Measurements from ENCODE around the gene ZNRF1. TPM values are rescaled to one million over a fixed set of nuclear protein-coding genes. Genes with fewer than 3 reads are reported as not detected.

The ZNRF1 gene
- total and polyA plus RNA-seq, 2 of the 8 experiments (the other 6 are each of a cell fraction or from before 2014, with no cell fraction given) = 33.5 to 52.9 TPM

DNA sequence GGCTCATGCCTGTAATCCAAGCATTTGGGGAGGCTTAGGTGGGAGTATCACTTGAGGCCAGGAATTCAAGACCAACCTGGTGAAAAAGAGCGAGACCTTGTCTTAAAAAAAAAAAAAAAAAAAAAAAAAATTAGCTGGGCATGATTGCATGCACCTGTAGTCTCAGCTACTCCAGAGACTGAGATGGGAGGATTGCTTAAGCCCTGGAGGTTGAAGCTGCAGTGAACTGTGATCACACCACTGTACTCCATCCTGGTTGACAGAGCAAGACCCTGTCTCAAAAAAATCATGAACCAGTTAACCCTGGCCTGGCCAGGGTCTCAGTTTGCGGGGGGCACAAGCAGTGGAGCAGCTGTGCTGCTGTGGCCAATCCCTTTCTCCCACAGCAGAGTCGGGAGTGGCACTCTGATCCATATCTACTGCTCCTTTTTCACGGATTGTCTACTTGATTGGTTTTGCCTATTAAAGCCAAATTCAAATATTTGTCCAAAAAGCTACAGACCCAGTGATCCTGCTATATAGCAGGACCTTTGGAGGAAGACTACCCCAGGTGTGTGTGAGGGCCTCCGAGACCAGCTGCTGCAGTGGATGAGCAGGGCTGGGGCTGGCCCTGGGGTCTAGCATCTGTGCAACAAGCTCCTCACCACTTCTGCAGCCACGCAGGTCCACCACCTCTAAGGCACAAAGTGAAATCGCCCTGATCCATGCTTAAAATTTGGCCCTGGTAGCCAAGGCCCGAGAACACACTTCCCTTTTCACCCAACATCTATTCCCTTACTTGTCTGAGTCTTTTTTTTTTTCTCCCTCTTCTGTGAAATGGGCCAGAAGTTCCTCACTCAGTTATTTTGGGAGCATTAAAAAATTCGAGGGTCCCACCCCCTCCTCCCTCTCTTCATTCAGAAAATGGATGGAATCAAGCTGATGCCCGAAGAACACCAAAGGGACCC lies 69.5 kb downstream of the ZNRF1 start:
- no peak overlapping the region for H2BK15ac ChIP-seq (ENCODE audit: low read length)
- no peak overlapping the region for H3K18ac ChIP-seq (ENCODE audit: extremely low read depth, low read length)
- H2BK20ac ChIP-seq (ENCODE audit: low read length) = no peak overlapping the region
- no peak for TF ChIP-seq SP1 (IDR thresholded peaks at IDR 0.05; ENCODE audit: low read depth, low read length)
- no peak for TF ChIP-seq TAF1 (IDR thresholded peaks at IDR 0.05; ENCODE audit: low read depth, low read length)
- no peak overlapping the region for H3K9ac ChIP-seq (replicated peaks in 1 of 4; ENCODE audit: extremely low read depth in 1 of 4, low read depth in 3 of 4, low read length in 3 of 4)
- H3K79me1 ChIP-seq (ENCODE audit: low read depth, low read length) = peaks cover 20% of the 10 kb centered on the region
- H3K4ac ChIP-seq (replicated peaks; ENCODE audit: insufficient read length, low read depth, low read length) = no peak overlapping the region
- no peak overlapping the region for H3K27ac ChIP-seq (ENCODE audit: low read depth, low read length)
- H2AFZ ChIP-seq (ENCODE audit: low read length) = no peak overlapping the region
- no peak overlapping the region for H3K4me2 ChIP-seq (ENCODE audit: insufficient read depth in 1 of 2, low read depth in 2 of 2, low read length in 2 of 2)
- H2BK5ac ChIP-seq (ENCODE audit: low read depth, low read length) = no peak overlapping the region
- H4K20me1 ChIP-seq (replicated peaks in 1 of 2; ENCODE audit: control insufficient read depth in 1 of 2, insufficient read depth in 2 of 2, low read length in 2 of 2) = peaks cover 4 to 20% of the 10 kb centered on the region in 2 experiments
- H3K4me1 ChIP-seq (replicated peaks in 1 of 4; ENCODE audit: control insufficient read depth in 3 of 4, insufficient read depth in 4 of 4, low read length in 3 of 4) = peaks cover 3 to 12% (median 6%) of the 10 kb centered on the region in 4 experiments; a peak in 5 of 7 replicates
- POLR2A ChIA-PET (ENCODE audit: partially characterized antibody) = interaction anchor here (0.5 kb wide), 2 partner anchors 17 to 507 kb away, joined by 3 read pairs; no protein-coding TSS in a partner anchor
- H3K23ac ChIP-seq (ENCODE audit: insufficient read length) = no peak overlapping the region
- H3K4me3 ChIP-seq (ENCODE audit: extremely low read depth in 1 of 4, insufficient read depth in 2 of 4, low read depth in 3 of 4, low read length in 4 of 4) = no peak overlapping the region
- CTCF ChIA-PET (ENCODE audit: partially characterized antibody) = interaction anchor here (0.7 to 2.8 kb wide), 8 partner anchors 9 to 343 kb away, joined by 3 to 11 read pairs (median 4); partner anchors contain the start of gene ZNRF1
- H2BK12ac ChIP-seq (ENCODE audit: low read depth, low read length) = no peak overlapping the region
- FAIRE-seq (no peak), DNase-seq (ENCODE audit: low read depth in 1 of 2, low spot score in 2 of 2) (no peak)
- no peak overlapping the region for H3K56ac ChIP-seq (replicated peaks; ENCODE audit: insufficient read length, low read depth, low read length)
- no peak overlapping the region for H3K14ac ChIP-seq (ENCODE audit: insufficient read length)
- no peak overlapping the region for H4K5ac ChIP-seq (ENCODE audit: insufficient read length, low read depth, low read length)
- H3K79me2 ChIP-seq (ENCODE audit: control insufficient read depth in 1 of 2, insufficient read depth in 2 of 2, low read length in 2 of 2) = peaks cover 7 to 83% of the 10 kb centered on the region in 2 experiments
- H3K9me3 ChIP-seq (ENCODE audit: insufficient read depth in 2 of 2, low read depth in 1 of 2, low read length in 1 of 2) = no peaks in the 10 kb centered on the region
- 88% methylated on average over 10 of the region's 10 CpGs; no CpG with 5 or more reads in 1 of the 2 experiments for WGBS, 2 experiments (ENCODE audit: extremely low coverage in 1 of 2, insufficient coverage in 1 of 2, insufficient read length in 1 of 2, insufficient replicate concordance in 2 of 2, low coverage in 1 of 2, low lambda C conversion rate in 2 of 2, missing lambda C conversion rate in 1 of 2)
- H4K8ac ChIP-seq (ENCODE audit: extremely low read depth, insufficient read depth, low read length) = no peak overlapping the region
- no peak overlapping the region for H4K91ac ChIP-seq (replicated peaks; ENCODE audit: insufficient read length, low read length)
- H3K27me3 ChIP-seq (replicated peaks in 1 of 4; ENCODE audit: control insufficient read depth in 3 of 4, extremely low read depth in 1 of 4, insufficient read depth in 3 of 4, low read length in 3 of 4) = no peaks in the 10 kb centered on the region
- no peak overlapping the region for H2AK5ac ChIP-seq (ENCODE audit: low read depth, low read length)
- H2BK120ac ChIP-seq (replicated peaks; ENCODE audit: low read depth, low read length) = no peak overlapping the region
- H3K36me3 ChIP-seq (ENCODE audit: control insufficient read depth in 2 of 4, insufficient read depth in 4 of 4, low read length in 3 of 4) = no peaks in the 10 kb centered on the region
- H3K23me2 ChIP-seq (ENCODE audit: low read depth, low read length) = no peaks in the 10 kb centered on the region

Measured in H1 (cell line).